ENCODE data around the gene SMCP. TPM values are rescaled to one million over a fixed set of nuclear protein-coding genes. Genes with fewer than 3 reads are reported as not detected.

The SMCP gene
- polyA plus RNA-seq, 1 experiment, result not detected

GRCh38 chr1:152869808-152870419 is 8.2 kb upstream of the SMCP start:
- ChIA-PET CTCF (interaction anchor here (0.5 to 2.5 kb wide), 5 partner anchors 24 to 1244 kb away, joined by 3 to 15 read pairs (median 4); no protein-coding TSS in a partner anchor), POLR2A (no interaction called here)
- H3K27me3 ChIP-seq (ENCODE audit: control insufficient read depth, insufficient read depth, low read length), result no peaks in the 10 kb centered on the region
- H3K9me3 ChIP-seq (ENCODE audit: control insufficient read depth, insufficient read depth, low read length), result no peaks in the 10 kb centered on the region
- H3K27ac ChIP-seq (ENCODE audit: low read depth, low read length), result no peak overlapping the region
- H3K4me3 ChIP-seq (ENCODE audit: low read depth, low read length), result no peak overlapping the region
- TF ChIP-seq, protein P1, sequence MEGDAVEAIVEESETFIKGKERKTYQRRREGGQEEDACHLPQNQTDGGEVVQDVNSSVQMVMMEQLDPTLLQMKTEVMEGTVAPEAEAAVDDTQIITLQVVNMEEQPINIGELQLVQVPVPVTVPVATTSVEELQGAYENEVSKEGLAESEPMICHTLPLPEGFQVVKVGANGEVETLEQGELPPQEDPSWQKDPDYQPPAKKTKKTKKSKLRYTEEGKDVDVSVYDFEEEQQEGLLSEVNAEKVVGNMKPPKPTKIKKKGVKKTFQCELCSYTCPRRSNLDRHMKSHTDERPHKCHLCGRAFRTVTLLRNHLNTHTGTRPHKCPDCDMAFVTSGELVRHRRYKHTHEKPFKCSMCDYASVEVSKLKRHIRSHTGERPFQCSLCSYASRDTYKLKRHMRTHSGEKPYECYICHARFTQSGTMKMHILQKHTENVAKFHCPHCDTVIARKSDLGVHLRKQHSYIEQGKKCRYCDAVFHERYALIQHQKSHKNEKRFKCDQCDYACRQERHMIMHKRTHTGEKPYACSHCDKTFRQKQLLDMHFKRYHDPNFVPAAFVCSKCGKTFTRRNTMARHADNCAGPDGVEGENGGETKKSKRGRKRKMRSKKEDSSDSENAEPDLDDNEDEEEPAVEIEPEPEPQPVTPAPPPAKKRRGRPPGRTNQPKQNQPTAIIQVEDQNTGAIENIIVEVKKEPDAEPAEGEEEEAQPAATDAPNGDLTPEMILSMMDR (IDR thresholded peaks at IDR 0.05; ENCODE audit: low read depth, low read length), result peak; percentile 83
- peak; percentile 4 for DNase-seq (ENCODE audit: low read depth, low spot score)

DNA sequence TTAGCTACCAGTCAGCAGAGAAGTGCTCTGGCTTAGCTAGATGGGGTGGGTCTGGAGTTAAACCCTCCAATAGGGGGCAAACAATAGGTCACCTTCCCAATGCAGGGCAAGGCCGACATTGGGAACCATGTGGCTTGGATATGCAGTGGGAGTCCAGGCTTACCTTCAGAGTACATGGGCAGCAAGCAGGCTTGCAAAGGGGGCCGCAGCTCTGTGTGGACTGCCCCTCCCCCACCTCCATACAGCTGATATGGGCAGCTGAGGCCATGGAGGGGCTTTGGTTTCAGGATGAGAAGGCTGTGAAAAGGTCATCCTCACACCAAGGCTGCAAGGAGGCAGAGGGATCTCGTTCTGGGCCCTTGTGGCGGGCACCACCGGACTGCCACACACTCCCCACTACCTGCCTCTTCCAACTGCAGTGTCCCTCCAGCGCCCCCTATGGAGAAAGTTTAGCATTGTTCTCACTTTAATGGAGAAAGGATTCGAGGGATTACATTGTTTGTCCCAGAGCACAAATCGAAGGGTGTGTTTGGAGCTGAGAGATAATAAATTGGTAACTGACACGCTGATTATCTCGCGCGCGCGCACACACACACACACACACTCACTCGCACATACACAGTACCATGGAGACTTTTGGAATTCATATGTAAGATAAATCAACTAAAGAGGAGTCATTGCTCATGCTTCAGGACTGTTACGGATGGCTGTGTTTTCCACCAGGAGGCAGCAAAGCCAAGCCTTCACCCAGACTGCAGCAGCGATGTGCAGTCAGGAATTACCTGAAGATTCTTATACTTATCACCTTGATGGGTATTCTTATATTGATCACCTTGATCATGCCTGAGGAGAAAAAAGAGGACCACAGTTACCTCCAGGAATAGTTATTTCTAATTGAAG is 7.0 kb upstream of the SMCP start:
- DNase-seq (ENCODE audit: low read depth, low spot score), result no peak
- Histone ChIP-seq H3K9me3 (ENCODE audit: control insufficient read depth, insufficient read depth, low read length) (no peaks in the 10 kb centered on the region), H3K27me3 (ENCODE audit: control insufficient read depth, insufficient read depth, low read length) (no peaks in the 10 kb centered on the region), H3K4me3 (ENCODE audit: low read depth, low read length) (no peak overlapping the region), H3K27ac (ENCODE audit: low read depth, low read length) (no peak overlapping the region)
- ChIA-PET CTCF (interaction anchor here (0.6 to 2.5 kb wide), 5 partner anchors 15 to 350 kb away, joined by 3 to 15 read pairs (median 4); no protein-coding TSS in a partner anchor), POLR2A (no interaction called here)
- TF ChIP-seq, protein P1 (IDR thresholded peaks at IDR 0.05; ENCODE audit: low read depth, low read length), result 0 out of 2 replicates have a peak, but pooled peaks have one; percentile 2

- no peak overlapping the region for H3K4me3 ChIP-seq (ENCODE audit: low read depth, low read length)
- H3K27ac ChIP-seq (ENCODE audit: low read depth, low read length), result no peak overlapping the region
- no peaks in the 10 kb centered on the region for H3K9me3 ChIP-seq (ENCODE audit: control insufficient read depth, insufficient read depth, low read length)
- TF ChIP-seq, protein P1 (IDR thresholded peaks at IDR 0.05; ENCODE audit: low read depth, low read length), result no peak
- POLR2A ChIA-PET, result no interaction called here
- H3K27me3 ChIP-seq (ENCODE audit: control insufficient read depth, insufficient read depth, low read length), result no peaks in the 10 kb centered on the region
- CTCF ChIA-PET, result interaction anchor here (1.0 kb wide), 1 partner anchor 16 kb away, joined by 4 read pairs; no protein-coding TSS in a partner anchor
- no peak for DNase-seq (ENCODE audit: low read depth, low spot score)
These were observed 6.4 kb upstream of the SMCP start for GRCh38 chr1:152871731-152872126.

- Histone ChIP-seq H3K27ac (ENCODE audit: low read depth, low read length) (no peak overlapping the region), H3K4me3 (ENCODE audit: low read depth, low read length) (no peak overlapping the region), H3K27me3 (ENCODE audit: control insufficient read depth, insufficient read depth, low read length) (no peaks in the 10 kb centered on the region), H3K9me3 (ENCODE audit: control insufficient read depth, insufficient read depth, low read length) (no peaks in the 10 kb centered on the region)
- DNase-seq (ENCODE audit: low read depth, low spot score), result no peak
- TF ChIP-seq, protein P1 (IDR thresholded peaks at IDR 0.05; ENCODE audit: low read depth, low read length), result no peak
- ChIA-PET POLR2A (no interaction called here), CTCF (interaction anchor here (1.3 kb wide), 1 partner anchor 76 kb away, joined by 3 read pairs; no protein-coding TSS in a partner anchor)
These were observed 4.6 kb upstream of the SMCP start for GRCh38 chr1:152873495-152873894.

DNA sequence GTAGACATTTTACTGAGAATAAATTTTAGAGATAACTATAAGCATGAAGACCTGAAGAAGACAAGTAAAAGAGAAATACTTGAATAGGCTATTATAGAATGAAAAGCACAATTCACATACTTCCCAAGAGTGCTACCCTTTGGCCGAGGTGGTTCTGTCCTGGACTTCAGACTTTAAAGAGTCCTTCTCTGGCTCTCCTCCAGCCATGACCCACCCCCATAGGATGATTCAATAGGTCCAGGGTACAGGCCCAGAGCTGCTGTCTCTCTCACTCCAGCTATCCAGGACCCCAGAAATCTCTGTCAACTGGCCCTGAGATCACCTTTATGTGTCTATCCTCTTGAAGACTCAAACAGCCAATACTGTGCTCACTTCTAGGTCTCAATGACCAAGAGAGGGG is 1.3 kb upstream of the SMCP start:
- Histone ChIP-seq H3K27me3 (ENCODE audit: control insufficient read depth, insufficient read depth, low read length) (no peaks in the 10 kb centered on the region), H3K9me3 (ENCODE audit: control insufficient read depth, insufficient read depth, low read length) (no peaks in the 10 kb centered on the region), H3K4me3 (ENCODE audit: low read depth, low read length) (no peak overlapping the region), H3K27ac (ENCODE audit: low read depth, low read length) (no peak overlapping the region)
- ChIA-PET POLR2A (no interaction called here), CTCF (no interaction called here)
- no peak for DNase-seq (ENCODE audit: low read depth, low spot score)
- TF ChIP-seq, protein P1 (IDR thresholded peaks at IDR 0.05; ENCODE audit: low read depth, low read length), result no peak
